ENCODE results near the gene TNF. TPM values are rescaled to one million over a fixed set of nuclear protein-coding genes. Genes with fewer than 3 reads are reported as not detected.

Gene TNF
- total RNA-seq, 3 donors from 2014 or later (not counting 1 experiment from before 2014, with no cell fraction given) = 24.2 to 60.8 (median 46.9) TPM

DNA sequence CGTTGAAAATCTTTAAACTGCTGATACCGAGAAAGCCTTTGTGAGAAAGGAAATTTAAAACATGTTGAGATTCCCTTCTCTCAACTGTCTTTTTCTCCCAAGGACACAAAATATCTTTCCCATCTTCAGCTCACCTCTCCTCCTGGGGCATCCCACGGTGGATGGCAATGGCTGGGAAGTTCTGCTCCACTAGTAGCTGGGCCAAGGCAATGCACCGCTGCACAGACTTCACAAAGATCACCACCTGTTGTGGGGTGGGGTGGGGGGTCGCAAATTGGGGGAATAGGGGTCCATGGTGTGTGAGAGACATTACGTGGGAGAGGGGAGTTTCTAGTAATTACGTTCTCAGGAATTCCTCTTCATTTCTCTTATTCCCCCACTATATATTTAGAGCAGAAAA lies 44.2 kb upstream of the TNF start:
- Histone ChIP-seq H3K27ac (ENCODE audit: low read length) (no peak overlapping the region), H3K4me1 (ENCODE audit: control insufficient read depth, insufficient read depth, low read length) (no peaks in the 10 kb centered on the region), H3K4me3 (ENCODE audit: low read length) (no peak overlapping the region), H3K36me3 (ENCODE audit: control insufficient read depth, insufficient read depth, low read length) (peaks cover 65% of the 10 kb centered on the region), H3K27me3 (ENCODE audit: control insufficient read depth, insufficient read depth, low read length) (no peaks in the 10 kb centered on the region), H3K9me3 (ENCODE audit: control insufficient read depth, insufficient read depth, low read length) (no peaks in the 10 kb centered on the region)
- TF ChIP-seq, protein P1, sequence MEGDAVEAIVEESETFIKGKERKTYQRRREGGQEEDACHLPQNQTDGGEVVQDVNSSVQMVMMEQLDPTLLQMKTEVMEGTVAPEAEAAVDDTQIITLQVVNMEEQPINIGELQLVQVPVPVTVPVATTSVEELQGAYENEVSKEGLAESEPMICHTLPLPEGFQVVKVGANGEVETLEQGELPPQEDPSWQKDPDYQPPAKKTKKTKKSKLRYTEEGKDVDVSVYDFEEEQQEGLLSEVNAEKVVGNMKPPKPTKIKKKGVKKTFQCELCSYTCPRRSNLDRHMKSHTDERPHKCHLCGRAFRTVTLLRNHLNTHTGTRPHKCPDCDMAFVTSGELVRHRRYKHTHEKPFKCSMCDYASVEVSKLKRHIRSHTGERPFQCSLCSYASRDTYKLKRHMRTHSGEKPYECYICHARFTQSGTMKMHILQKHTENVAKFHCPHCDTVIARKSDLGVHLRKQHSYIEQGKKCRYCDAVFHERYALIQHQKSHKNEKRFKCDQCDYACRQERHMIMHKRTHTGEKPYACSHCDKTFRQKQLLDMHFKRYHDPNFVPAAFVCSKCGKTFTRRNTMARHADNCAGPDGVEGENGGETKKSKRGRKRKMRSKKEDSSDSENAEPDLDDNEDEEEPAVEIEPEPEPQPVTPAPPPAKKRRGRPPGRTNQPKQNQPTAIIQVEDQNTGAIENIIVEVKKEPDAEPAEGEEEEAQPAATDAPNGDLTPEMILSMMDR (IDR thresholded peaks at IDR 0.05) = no peak
- Mint-ChIP-seq H3K4me3 (no peak overlapping the region), H3K27ac (no peak overlapping the region), H3K36me3 (peaks cover 11% of the 10 kb centered on the region), H3K27me3 (ENCODE audit: low read depth in 2 of 2) (no peaks in the 10 kb centered on the region), H3K4me1 (peaks cover 17 to 27% of the 10 kb centered on the region in 2 donors), H3K9me3 (no peaks in the 10 kb centered on the region)
- DNase-seq (no peak), ATAC-seq (no peak)
- 97% methylated on average over 5 of the region's 7 CpGs for WGBS (ENCODE audit: insufficient coverage)
- intact Hi-C loops (cut with micrococcal nuclease) = no loop called here

DNA sequence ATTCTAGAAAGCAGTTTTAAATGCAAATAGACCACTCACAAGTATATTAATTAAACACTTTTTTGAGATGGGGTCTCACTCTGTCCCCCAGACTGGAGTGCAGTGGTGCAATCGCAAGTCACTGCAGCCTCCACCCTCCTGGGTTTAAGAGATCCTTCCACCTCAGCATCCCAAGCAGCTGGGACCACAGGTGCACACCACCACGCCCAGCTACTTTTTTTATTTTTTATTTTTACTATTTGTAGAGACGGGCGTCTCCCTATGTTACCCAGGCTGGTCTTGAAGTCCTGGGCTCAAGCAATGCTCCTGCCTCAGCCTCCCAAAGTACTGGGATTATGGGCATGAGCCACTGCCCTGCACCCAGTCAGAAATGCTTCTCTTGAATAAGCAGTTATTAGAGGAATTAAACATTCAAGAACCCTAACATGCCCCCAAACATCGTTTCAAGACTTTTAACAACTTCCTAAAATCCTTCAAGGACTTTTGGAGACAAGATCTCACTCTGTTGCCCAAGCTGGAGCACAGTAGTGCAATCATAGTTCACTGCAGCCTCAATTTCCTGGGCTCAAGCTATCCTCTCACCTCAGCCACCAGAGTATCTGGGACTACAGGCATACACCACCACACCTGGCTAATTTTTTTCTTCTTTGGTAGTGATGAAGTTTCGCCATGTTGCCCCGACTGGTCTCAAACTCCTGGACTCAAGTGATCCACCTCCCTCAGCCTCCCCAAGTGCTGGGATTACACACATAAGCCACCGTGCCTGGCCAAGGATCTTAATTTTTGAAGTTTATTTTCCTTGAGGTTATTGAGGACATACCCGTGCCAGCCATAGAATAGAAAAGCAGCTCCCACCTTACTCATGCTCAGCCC lies 43.4 kb upstream of the TNF start:
- H3K4me1 Mint-ChIP-seq = peaks cover 23 to 32% of the 10 kb centered on the region in 2 donors
- no peaks in the 10 kb centered on the region for H3K27me3 ChIP-seq (ENCODE audit: control insufficient read depth, insufficient read depth, low read length)

DNA sequence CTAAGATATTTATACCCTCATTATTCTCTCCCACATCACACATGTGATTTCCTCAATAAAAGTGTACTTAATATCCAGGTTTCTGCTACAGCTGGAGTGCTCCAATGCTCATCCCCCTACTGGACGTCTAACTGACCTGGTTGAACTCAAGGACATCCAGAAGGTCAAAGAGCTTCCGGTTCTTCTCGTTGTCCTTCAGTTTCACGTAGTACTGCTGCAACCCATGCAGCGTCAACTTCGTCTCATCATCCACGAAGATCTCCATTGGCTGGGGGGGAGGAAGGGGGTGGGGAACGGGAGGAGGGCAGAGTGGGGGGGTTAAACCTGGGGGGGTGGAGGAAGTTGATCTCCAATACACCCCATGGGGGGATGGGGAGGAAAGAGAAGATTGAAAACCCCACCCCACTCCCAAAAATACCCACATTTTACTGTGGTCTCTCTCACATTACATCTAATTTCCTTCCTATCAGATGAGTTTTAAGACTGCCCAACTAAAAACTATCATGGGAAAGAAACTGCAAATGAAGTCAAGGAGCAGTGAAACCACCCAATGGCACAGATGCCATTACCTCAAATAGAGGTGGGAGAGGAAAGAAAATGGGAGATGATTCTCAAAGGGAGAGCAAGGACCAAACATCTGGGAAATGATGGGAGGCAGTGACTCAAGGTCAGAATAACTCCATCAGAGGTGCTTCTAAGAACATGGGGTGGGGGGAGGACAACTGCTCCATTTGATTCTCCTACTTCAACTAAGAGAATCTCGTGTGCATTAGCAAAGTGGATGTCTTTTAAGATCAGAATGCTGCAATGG lies 42.5 kb upstream of the TNF start:
- TF ChIP-seq, protein P1 (IDR thresholded peaks at IDR 0.05) = no peak
- Histone ChIP-seq H3K27ac (ENCODE audit: low read length) (no peak overlapping the region), H3K9me3 (ENCODE audit: control insufficient read depth, insufficient read depth, low read length) (no peaks in the 10 kb centered on the region), H3K27me3 (ENCODE audit: control insufficient read depth, insufficient read depth, low read length) (no peaks in the 10 kb centered on the region), H3K36me3 (ENCODE audit: control insufficient read depth, insufficient read depth, low read length) (peaks cover 77% of the 10 kb centered on the region), H3K4me1 (ENCODE audit: control insufficient read depth, insufficient read depth, low read length) (no peaks in the 10 kb centered on the region), H3K4me3 (ENCODE audit: low read length) (no peak overlapping the region)
- H3K4me1 Mint-ChIP-seq = peaks cover 23 to 36% of the 10 kb centered on the region in 2 donors
- no peaks in the 10 kb centered on the region for H3K27me3 Mint-ChIP-seq (ENCODE audit: low read depth in 2 of 2)
- no peaks in the 10 kb centered on the region for H3K9me3 Mint-ChIP-seq
- H3K4me3 Mint-ChIP-seq = no peak overlapping the region
- ATAC-seq = no peak
- peak overlapping the region; percentile 37 to 51 for H3K27ac Mint-ChIP-seq
- DNase-seq = no peak
- intact Hi-C loops (cut with micrococcal nuclease) = no loop called here
- peaks cover 17% of the 10 kb centered on the region for H3K36me3 Mint-ChIP-seq
- WGBS (ENCODE audit: insufficient coverage) = 86% methylated on average over 8 of the region's 9 CpGs

More for the DNA sequence above, 43.4 kb upstream of the TNF start:
- no peak overlapping the region for H3K4me3 Mint-ChIP-seq
- intact Hi-C loops (cut with micrococcal nuclease) = no loop called here
- Histone ChIP-seq H3K36me3 (ENCODE audit: control insufficient read depth, insufficient read depth, low read length) (peaks cover 73% of the 10 kb centered on the region), H3K4me3 (ENCODE audit: low read length) (no peak overlapping the region), H3K27ac (ENCODE audit: low read length) (no peak overlapping the region), H3K9me3 (ENCODE audit: control insufficient read depth, insufficient read depth, low read length) (no peaks in the 10 kb centered on the region), H3K4me1 (ENCODE audit: control insufficient read depth, insufficient read depth, low read length) (no peaks in the 10 kb centered on the region)
- ATAC-seq (no peak), DNase-seq (no peak)
- no peaks in the 10 kb centered on the region for H3K27me3 Mint-ChIP-seq (ENCODE audit: low read depth in 2 of 2)
- TF ChIP-seq, protein P1 (IDR thresholded peaks at IDR 0.05) = no peak
- peaks cover 17% of the 10 kb centered on the region for H3K36me3 Mint-ChIP-seq
- no peaks in the 10 kb centered on the region for H3K9me3 Mint-ChIP-seq
- 92% methylated on average over 7 of the region's 9 CpGs for WGBS (ENCODE audit: insufficient coverage)
- peak overlapping the region; percentile 9 to 37 for H3K27ac Mint-ChIP-seq
